Brain microvascular endothelial cell (primary cell): ENCODE results near the gene TOM1L2.

Experiments
- DNase-seq: peaks from one replicate; pipeline ENCODE4 v3.0.0-alpha.2; 2020
- H3K27ac ChIP-seq: fragments of 250-450 bp; sonication (Bioruptor Pico); 2 replicates; pipeline ENCODE4 v1.5.1; 2020; ENCODE audit warnings: mild to moderate bottlenecking, moderate library complexity
- H3K27me3 ChIP-seq: fragments of 250-450 bp; sonication (Bioruptor Pico); replicated peaks from 2 replicates; pipeline ENCODE4 v1.5.1; 2020; ENCODE audit warnings: mild to moderate bottlenecking
- H3K36me3 ChIP-seq: fragments of 250-450 bp; sonication (Bioruptor Pico); replicated peaks from 2 replicates; pipeline ENCODE4 v1.5.1; 2020; ENCODE audit warnings: mild to moderate bottlenecking
- H3K4me3 ChIP-seq: 2 replicates; pipeline ENCODE4 v1.5.1; 2011; ENCODE audit warnings: low read depth, mild to moderate bottlenecking, control low read depth, low read length, moderate library complexity
- in situ Hi-C: cut with HindIII; loops from 2 replicates; pipeline ENCODE4 v1.10.0; 2017; ENCODE audit warnings: low sequenced_read_pairs, low pct_ligation_motif_present
- TF ChIP-seq, protein P1 (sequence below): IDR thresholded peaks from 2 replicates; pipeline ENCODE4 v1.5.1; 2011; ENCODE audit warnings: low read depth, mild to moderate bottlenecking, moderate library complexity, low read length, control low read depth, inconsistent platforms; ENCODE audit errors: missing control alignments

The TOM1L2 gene

GRCh38 chr17:17839791-17840707 is 132.2 kb downstream of the TOM1L2 start:
- Histone ChIP-seq H3K4me3 (peak overlapping the region; percentile 48), H3K36me3 (no peaks in the 10 kb centered on the region), H3K27me3 (no peaks in the 10 kb centered on the region), H3K27ac (peak overlapping the region; percentile 95)
- in situ Hi-C loops, result no loop called here
- TF ChIP-seq, protein P1, sequence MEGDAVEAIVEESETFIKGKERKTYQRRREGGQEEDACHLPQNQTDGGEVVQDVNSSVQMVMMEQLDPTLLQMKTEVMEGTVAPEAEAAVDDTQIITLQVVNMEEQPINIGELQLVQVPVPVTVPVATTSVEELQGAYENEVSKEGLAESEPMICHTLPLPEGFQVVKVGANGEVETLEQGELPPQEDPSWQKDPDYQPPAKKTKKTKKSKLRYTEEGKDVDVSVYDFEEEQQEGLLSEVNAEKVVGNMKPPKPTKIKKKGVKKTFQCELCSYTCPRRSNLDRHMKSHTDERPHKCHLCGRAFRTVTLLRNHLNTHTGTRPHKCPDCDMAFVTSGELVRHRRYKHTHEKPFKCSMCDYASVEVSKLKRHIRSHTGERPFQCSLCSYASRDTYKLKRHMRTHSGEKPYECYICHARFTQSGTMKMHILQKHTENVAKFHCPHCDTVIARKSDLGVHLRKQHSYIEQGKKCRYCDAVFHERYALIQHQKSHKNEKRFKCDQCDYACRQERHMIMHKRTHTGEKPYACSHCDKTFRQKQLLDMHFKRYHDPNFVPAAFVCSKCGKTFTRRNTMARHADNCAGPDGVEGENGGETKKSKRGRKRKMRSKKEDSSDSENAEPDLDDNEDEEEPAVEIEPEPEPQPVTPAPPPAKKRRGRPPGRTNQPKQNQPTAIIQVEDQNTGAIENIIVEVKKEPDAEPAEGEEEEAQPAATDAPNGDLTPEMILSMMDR, result no peak
- DNase-seq, result peak; percentile 77

DNA sequence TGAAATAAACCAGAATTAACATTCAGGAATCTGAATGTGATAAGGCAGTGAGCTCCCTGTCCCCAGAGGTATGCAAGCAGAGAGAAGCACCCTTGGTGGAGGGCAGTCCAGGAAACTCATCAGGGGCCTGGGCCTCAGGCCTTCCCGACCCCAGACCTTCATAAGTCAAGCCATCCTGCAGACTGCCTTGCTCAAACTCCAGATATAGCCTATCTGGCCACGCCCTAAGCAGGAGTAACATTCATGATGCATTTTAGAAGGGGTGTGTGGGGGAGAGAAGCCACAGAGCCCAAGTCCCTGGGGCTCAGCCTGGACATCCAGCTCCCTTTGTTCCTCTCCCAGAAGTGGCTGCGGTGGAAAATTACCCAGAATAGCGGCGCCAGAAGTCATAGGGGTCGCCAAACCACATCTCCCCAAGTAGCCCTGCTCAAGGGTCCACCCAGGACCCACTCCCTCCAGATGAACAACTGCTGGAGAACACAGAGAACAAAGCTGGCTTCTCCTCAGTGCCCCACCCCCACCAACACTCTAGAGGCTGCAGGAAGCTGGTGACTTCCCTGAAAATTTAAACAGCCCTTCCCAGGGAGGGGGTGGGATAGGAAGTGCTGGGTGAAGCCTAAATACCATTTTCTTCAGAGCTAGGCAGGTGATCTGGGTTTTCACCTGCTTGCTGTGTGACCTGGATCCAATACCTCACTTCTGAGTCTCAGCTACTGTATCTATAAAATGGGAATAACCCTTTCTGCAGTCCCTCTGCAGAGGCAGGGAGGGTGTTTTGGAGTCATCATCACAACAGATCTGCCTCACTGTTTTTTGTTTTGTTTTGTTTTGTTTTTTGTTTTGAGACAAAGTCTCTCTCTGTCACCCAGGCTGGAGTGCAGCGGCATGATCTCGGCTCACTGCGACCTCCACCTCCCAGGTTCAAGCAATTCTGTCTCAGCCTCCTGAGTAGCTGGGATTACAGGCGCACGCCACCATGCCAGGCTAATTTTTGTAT is 133.9 kb downstream of the TOM1L2 start:
- in situ Hi-C loops, result no loop called here
- Histone ChIP-seq H3K27ac (peak overlapping the region; percentile 98), H3K36me3 (no peaks in the 10 kb centered on the region), H3K27me3 (no peaks in the 10 kb centered on the region), H3K4me3 (no peak overlapping the region)
- DNase-seq, result no peak
- TF ChIP-seq, protein P1, result no peak

- Histone ChIP-seq H3K27me3 (no peaks in the 10 kb centered on the region), H3K4me3 (no peak overlapping the region), H3K36me3 (no peaks in the 10 kb centered on the region), H3K27ac (peak overlapping the region; percentile 98)
- in situ Hi-C loops, result no loop called here
- peak; percentile 69 for DNase-seq
- TF ChIP-seq, protein P1, result no peak
Observed at GRCh38 chr17:17837380-17837821, 134.8 kb downstream of the TOM1L2 start.

DNA sequence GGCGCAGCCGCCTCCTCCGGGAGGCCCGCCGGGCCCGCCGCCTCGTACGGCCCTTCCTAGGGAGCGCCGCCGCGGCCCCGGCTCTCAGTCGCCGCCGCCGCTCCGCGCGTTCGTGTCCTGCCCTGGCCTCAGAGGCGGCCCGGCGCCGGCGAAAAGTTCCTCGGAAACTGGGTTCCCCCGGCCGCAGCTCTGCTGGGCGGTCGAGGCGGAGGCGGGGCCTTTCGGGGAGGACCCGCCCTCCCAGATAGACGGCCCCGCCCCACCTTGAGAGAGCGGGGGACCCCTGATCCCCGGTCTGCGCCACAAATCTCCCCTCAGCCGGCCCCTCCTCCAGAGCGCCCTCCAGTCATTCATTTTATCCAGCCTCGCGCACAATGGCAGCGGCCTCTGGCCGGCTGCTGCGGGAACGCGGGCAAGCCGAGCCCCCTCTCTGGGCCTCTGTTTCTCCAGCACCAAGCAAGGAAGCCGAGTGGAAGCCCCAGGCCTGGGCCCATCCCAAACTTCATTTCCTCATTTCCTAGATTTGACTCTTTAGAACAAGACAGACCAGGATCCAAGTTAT is 135.3 kb downstream of the TOM1L2 start, which contains the start of gene SREBF1:
TSS of gene SREBF1 (minus strand) at position 169 of the 562 bp plus-strand sequence. CDS start 169 bp downstream, outside the sequence.
- Histone ChIP-seq H3K36me3 (peaks cover 4% of the 10 kb centered on the region), H3K27ac (peak within 1 kb of the TSS; percentile 98), H3K27me3 (no peaks in the 10 kb centered on the region), H3K4me3 (peak within 1 kb of the TSS; percentile 93)
- DNase-seq, result peak; percentile 27
- in situ Hi-C loops, result no loop called here
- TF ChIP-seq, protein P1, result no peak

GRCh38 chr17:17836250-17836817 is 135.9 kb downstream of the TOM1L2 start:
- in situ Hi-C loops, result no loop called here
- Histone ChIP-seq H3K27ac (peak overlapping the region; percentile 98), H3K27me3 (no peaks in the 10 kb centered on the region), H3K36me3 (peaks cover 9% of the 10 kb centered on the region), H3K4me3 (peak overlapping the region; percentile 93)
- DNase-seq, result peak; percentile 91
- TF ChIP-seq, protein P1, result no peak
